ENCODE results near the gene AP3D1.

The AP3D1 gene

DNA sequence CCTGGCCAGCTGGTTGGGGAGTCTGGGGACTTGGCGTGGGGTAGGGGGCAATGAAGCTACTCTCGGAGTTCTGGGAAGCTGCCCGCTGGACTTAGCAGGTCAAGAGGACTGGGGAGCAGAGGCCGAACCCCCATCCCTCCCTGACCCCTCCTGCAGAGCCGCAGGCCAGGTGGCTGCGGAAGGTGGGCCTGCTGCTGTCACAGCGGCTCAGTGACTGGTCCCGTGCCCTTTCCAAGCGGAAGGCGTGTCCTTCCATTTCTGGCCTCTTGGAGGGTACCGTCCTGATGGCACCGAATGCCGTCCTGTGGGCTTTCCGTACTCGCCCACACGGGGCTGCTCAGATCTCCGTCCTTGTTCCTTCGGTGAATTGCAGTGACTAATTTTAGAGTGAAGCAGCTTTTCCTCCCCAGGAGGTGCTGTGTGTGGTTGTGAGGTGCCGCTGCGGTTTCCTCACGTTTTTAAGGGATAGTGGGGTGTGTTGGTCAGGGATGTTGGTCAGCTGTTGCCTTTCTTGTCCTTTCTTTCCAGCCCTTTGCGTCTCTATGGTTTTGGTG is 33.1 kb upstream of the AP3D1 start:
- in situ Hi-C loops (cut with HindIII; ENCODE audit: low sequenced_read_pairs): no loop called here

DNA sequence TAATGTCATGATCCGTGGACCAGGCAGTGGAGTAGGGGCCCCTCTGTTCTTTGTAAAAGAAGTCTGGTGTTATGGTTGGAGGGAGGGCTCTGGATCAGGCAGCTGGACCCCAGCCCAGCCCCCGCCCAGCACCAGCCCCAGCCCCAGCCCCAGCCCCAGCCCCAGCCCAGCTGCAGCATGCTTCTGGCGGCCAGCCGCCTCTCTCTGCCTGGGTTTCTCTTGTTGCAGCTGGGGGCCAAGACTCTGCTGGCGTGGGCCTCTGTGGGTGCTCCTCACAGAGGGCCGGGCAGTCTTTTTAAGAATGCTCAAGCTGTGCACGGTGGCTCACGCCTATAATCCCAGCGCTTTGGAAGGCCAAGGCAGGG is 30.2 kb upstream of the AP3D1 start:
- in situ Hi-C loops (cut with HindIII; ENCODE audit: low sequenced_read_pairs): no loop called here

DNA sequence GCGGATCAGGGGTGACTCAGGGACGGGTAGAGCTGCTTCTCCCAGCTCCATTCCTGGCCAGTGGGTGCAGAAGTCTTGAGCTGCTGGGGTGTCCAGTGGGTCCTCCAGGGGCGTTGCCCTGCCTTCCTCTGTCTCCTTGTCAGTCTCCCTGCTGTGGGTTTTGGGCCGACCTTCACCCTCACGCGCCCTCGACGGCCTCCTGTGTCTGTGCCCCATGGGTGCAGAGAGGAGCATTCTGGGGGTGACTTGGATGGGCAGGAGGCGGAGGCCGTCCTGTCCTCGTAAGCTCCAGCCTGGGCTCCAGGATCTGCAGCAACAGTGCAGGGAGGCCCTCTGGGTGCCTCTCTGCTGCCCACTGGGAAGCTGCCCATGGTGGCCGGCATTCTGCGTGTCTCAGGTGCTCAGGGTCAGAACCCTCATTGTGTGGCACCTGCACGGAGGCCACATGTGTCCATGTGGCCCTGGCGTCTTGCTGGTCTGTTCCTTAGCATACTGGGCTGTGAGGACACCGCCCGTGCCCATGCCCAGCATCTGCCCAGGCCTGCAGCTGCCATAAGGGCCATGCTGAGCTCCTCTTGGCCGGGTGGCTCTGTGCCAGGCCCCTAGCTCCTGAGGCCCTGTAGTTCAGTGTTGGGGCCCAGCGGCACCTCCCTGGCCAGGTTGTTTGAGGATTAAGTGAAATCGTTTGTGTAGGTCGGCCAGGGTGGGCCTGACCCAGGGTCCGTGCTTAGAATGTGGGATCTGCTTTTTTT is 29.7 kb upstream of the AP3D1 start:
- in situ Hi-C loops (cut with HindIII; ENCODE audit: low sequenced_read_pairs): no loop called here

DNA sequence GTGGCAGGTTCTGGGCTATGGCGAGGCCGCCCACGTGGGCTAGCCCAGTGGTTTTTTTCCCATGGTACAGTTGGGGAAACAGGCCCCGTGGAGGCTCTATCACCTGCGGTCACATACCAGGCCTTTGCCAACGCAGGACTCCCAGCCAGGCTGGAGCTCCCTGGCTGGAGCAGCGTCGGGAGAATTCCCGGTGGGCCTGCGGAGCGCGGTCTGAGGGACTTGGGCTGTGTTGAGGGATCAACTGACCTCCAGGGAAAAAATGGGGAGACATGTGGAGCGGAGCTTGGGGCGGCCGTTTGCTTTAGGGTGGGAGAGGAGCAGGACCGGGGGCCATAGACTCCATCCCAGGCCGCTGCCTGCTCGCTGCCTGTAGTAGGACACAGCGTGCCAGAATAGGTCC is 28.7 kb upstream of the AP3D1 start:
- in situ Hi-C loops (cut with HindIII; ENCODE audit: low sequenced_read_pairs): no loop called here

DNA sequence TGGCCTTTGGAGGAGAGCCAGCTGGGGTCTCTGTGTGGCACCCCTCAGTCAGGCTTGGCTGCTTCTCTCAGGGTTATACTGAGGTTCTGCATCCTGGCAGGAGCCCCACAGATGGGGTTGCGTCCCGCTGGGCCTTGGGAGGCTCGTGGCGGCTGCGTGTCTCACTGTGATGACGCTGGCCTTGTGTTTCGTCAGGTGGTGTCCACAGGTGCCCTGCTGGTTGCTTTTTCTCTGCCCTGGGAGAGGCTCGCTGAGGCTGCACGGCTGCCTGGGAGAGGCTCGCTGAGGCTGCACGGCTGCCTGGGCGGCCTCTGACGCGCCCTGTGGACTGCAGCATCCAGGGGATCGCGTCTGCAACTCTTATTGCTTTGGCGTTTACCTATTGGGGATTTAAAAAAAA is 27.7 kb upstream of the AP3D1 start:
- in situ Hi-C loops (cut with HindIII; ENCODE audit: low sequenced_read_pairs): no loop called here

DNA sequence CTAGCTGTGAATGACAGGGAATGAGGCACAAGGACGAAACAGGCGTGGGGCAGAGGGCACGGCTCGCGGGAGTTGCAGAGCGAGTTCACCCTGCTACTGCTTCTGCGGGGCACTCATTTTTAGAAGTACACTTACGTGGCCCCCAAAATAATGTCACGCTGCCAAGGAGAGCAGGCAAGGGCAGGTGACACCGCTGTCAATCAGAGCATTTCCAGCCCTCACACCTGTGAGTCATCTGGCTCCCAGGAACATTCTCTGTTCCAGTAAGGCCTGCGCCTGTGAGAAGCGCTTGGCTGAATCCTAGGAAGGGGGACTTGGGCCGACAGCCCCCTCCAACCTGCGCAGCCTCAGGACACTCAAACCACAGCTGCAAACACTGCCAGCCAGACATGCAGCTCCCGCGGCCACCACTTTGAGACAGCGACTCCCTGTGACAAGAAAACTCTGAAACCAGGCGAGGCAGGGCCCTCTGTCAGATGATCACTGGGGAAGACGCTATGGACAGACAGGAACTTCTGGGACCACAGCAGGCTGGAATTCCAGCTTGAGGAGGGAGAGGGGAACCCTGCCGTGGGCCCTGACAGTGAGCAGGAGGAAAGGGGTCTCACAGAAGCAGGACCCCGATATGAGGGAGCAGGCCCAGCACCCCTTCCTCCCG is 25.1 kb upstream of the AP3D1 start:
- in situ Hi-C loops (cut with HindIII; ENCODE audit: low sequenced_read_pairs): no loop called here

DNA sequence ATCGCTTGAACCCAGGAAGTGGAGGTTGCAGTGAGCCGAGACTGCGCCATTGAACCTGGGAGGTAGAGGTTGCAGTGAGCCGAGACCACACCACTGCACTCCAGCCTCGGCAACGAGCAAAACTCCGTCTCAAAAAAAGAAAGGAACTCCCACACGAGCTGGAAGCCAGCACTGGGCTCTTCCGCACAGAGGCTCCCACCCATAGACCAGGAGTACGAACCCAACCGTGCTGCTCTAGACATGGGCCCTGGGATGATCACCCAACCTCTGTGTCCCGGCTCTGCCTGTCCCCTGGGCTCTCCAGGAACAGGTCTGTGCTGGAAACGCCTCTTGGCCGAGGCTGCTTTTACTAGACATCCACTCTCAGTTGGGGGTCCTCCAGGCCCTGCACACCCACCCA is 24.4 kb upstream of the AP3D1 start:
- in situ Hi-C loops (cut with HindIII; ENCODE audit: low sequenced_read_pairs): no loop called here

DNA sequence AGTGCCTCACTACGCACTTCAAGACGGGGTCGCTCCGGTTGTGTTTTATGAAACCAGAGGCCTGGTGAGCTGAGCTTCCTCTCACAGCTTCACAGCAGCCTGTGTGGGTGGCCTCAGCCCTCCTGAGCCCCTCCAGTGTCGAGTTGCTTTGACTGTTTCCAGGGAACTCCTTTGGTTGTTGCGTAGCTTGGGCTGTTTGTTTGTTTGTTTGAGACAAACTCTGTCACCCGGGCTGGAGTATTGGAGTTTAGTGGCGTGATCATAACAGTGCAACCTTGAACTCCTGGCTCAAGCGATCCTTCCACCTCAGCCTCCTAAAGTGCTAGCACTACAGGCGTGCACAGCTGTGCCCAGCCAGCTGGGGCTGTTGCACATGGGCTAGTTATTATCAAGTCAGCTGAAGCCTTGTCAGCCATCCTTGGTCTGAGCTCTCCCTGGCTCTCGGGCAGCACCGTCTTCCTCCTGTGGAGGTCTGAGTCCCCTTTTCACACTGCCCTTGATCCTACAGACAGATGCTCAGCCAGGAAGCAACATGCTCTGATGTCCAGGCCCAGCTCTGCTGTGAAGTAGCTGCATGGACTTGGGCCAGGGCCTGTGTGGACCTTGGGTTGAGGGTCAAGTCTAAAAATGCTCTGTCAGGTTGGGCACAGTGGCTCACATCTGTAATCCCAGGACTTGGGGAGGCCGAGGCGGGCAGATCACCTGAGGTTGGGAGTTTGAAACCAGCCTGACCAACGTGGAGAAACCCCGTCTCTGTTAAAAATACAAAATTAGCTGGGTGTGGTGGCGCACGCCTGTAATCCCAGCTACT is 22.6 kb upstream of the AP3D1 start:
- in situ Hi-C loops (cut with HindIII; ENCODE audit: low sequenced_read_pairs): no loop called here

DNA sequence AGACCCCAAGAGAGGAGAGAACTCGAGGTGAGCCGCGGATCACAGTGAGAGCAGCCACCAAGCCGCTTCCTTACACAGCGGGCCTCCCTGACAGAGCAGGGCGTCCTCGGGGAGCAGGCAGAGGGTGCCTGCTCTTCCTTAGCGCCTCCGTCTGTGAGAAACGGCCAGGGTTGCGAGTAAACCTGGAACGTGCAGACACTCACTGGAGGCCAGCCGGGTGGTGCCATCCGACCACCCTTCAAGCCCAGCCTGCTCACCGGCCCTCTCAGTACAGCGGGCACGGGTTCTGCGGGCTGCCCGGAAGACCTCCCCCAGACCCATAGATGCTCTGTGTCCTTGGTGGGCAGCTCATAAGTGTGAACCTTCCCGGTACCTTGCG is 22.0 kb upstream of the AP3D1 start:
- in situ Hi-C loops (cut with HindIII; ENCODE audit: low sequenced_read_pairs): no loop called here

DNA sequence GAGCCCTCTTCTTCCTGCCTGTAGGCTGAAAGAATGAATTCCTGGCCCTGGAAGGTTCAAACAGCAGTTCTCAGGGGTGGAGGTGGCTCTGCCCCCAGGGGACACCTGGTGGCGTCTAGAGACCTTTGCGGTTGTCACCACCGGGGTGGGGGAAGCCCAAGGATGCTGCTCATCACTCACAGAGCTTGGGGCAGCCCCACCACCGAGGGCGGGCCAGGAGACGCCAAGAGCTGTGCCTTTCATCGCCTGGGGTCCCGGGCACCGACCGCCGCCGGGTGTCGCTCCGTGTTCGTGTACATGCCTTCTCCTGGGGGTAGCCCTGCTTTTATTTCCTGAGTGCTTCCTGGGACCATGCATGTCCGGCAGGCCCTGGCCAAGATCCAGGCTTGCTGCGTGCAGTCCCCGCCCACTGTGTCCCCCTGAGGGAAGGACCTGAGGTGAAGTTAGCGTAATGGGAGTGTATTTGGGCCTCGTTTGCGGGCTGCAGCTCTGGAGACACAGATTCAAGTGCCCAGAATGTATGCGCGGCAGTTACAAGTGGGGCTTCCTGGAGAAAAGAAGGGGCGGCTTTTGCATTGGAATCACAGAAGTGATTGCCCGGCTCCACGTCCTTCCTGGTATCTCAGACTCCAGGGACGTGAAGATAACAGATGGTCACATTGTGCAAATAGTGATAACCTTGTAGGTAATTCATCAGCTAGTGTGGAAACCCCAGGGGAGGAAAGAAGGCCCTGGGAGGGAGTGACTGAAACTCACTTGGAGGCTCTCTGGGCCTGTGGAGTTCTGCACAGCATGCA is 20.2 kb upstream of the AP3D1 start:
- in situ Hi-C loops (cut with HindIII; ENCODE audit: low sequenced_read_pairs): no loop called here

DNA sequence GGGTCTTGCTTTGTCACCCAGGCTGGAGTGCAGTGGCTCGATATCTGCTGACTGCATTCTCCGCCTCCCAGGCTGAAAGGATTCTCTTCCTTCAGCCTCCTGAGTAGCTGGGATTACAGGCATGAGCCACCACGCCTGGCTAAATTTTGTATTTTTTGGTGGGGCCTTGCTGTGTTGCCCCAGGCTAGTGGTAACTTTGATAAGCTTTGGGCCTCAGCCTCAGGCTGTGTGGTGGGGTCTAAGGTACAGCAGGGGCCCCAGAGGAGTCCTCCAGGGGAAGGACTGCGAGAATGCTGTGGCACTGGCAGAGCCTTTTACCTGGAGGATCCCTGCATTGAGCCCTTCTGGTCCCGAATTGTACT is 19.6 kb upstream of the AP3D1 start:
- in situ Hi-C loops (cut with HindIII; ENCODE audit: low sequenced_read_pairs): no loop called here

DNA sequence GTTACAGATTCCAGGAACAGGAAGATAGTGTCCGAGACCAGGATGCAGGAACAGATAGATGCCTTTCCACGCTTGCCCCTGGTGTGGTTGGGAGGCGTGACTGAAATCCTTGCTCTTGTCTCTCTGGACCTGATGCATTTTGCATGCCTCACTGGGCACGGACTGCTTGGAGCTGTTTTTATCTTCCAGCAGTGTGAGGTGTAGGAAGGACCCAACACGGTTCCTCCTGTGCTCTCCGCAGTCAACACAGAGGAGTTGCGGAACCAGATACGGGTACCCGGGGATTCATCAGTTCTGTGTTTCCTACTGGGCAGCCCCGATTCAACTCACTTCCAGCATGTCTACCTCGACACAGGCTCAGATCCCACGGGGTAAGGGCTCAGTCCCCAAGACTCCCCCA is 18.9 kb upstream of the AP3D1 start:
- in situ Hi-C loops (cut with HindIII; ENCODE audit: low sequenced_read_pairs): no loop called here

DNA sequence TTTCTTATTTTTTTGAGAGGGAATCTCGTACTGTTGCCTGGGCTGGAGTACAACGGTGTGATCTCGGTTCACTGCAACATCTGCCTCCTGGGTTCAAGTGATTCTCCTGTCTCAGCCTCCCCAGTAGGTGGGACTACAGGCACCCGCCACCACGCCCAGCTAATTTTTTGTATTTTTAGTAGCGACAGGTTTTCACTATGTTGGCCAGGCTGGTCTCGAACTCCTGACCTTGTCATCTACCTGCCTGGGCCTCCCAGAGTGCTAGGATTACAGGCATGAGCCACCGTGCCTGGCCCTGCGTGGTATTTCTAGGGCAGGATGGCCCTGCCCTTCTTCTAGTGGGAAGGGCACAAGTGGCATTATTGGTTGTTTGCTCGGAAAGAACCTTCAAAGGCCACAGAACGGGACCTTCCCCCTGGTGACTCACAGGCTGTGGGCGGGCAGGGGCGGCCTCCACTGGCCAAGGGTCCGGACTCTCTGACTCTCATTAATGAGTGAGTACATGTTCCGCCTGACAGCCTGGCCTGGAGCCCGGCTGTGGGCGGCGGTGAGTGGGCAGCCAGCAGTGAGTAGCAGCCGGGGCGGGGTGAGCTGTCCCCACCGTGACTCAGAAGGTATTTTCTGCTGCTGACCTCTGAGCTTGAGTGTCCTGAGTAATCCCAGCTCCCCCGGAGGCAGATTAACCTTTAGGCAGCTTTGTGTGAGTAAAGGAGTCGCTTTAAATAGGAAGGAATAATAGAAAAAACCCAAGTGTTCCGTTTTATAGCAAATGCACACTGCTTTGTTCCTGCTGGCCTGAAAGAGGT is 17.5 kb upstream of the AP3D1 start:
- in situ Hi-C loops (cut with HindIII; ENCODE audit: low sequenced_read_pairs): no loop called here

DNA sequence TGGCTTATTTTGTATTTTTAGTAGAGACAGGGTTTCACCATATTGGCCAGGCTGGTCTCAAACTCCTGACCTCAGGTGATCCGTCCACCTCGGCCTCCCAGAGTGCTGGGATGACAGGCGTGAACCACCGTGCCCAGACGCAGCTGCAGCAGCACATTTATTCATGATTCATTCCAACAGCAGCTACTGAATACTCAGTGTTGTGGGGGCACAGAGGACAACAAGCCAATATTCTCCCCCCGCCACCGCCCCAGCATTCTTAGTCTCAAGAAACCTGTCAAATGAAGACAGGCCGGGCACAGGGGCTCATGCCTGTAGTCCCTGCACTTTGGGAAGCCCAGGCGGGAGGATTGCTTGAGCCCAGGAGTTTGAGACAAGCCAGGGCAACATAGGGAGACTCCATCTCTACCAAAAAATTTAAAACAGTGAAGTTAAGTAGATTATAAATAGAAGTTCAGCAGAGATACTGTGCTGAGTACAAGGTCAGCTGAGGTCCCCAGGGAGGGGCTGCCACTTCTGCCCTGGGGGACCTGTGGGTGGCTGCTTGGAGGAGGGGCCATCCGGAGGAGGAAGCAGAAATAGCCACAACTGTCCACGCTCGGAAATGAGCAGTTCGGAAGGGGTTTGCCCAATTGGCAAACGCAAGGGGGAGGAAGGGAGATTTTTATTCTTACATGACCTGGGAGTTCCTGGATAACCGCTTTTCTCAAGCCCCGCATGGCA is 16.7 kb upstream of the AP3D1 start:
- in situ Hi-C loops (cut with HindIII; ENCODE audit: low sequenced_read_pairs): no loop called here

DNA sequence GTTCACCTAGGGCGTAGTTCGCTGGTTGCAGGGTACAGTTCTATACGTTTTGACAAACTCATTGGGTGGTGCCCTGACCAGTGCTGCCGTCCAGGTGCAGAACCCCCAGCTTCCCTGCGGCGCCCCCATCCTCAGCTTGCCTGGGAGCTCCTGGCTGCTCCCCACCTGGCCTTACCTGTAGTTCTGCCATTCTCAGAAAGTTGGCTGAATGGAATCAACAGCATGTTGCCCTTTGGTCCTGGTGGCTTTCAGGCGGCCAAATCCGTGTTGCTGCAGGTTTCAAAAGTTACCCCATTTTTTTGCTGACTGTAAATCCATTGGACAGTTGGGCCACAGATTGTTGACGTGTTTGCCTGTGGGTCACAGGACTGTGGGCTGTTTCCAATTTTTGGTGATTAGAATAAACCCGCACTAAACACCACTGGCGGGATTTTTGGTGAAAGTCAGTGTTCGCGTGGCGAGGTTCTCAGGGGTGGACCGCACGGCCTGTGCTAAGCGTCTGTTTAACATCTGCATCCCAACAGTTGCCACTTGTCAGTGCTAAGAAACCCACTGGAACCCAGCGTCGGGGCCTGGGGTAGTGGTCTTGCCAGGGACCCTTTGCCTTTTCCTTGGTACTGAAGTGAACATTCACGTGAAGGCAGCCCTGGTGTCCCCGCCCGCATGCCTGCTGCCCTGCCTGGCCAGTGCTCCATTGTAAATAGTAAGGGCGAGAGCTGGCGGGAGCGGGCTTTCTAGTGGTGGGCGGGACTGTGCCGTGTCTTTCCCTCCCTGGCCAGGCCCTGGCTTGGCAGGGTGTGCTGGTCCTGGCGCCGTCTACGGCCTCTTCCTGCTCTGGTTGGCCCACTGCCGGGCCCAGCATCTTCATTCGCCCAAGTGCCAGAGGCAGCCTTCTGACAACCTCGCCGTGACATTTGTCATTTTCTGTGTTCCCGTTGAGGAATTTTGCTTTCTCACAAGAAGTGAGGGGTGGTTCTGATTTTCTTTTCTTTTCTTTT is 15.7 kb upstream of the AP3D1 start:
- in situ Hi-C loops (cut with HindIII; ENCODE audit: low sequenced_read_pairs): no loop called here

DNA sequence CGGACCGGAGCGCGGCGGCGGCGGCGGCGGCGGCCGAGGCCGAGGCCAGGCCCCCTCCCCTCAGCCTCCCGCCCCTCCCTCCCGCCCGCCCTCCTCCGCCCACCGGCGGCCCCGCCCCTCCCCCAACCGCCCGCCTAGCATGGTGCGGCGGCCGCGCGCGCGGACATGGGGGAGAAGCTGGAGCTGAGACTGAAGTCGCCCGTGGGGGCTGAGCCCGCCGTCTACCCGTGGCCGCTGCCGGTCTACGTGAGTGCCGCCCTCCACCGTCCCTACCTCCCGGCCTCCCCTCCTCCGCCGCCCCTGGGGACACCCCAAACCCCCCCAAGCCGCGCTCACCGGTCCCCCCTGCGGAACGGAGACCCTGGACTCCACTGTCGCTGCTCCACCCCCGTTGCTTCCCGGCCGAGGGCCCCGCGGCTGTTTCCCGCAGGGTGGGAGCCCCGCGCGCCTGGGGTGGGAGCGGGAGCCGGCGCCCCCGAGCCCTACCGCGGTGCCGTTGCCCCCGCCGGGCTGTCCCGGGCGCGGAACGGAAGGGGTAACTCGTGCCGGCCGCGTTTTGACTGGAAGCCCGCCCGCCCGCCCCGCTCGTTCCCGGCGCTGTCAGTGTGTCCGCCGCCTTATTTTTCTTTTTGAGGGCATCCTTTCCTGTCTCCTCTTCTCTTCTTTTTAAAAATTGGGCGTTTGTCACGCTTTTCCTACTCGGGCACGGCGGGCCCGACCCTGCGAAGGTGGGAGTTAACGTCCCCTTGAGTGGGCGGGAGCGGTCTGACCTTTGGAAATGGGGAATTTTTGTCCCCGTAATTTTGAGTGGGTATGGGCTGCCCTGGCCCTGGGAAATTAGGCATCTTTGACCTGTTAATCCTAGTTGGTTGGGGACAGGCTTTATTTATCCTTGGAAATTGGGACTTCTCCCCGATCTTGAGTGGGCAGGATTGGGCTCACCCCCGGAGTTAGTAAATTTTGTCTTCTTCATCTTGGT is 12.9 kb upstream of the AP3D1 start:
- in situ Hi-C loops (cut with HindIII; ENCODE audit: low sequenced_read_pairs): no loop called here

DNA sequence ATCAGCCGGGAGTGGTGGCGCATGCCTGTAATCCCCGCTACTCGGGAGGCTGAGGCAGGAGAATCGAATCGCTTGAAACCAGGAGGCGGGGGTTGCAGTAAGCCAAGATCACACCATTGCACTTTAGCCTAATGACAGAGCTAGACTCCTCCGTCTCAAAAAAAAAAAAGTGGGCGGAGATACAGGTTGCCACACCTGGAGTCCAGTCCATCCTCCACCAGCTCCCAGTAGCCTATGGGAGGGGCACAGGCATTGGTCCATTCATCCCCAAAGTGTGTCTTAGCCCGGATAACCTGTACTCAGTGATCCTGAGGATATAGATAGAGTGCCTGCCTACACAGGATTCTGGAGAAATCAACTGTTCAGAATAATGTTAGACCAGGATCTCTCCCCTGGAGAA is 9.0 kb upstream of the AP3D1 start:
- in situ Hi-C loops (cut with HindIII; ENCODE audit: low sequenced_read_pairs): no loop called here

Data from DLD1 (cell line).